ENCODE measurements around the gene NPHP4.

NPHP4 gene

GRCh38 chr1:5842679-5843078, 149.5 kb downstream of the NPHP4 start:
- no peak for DNase-seq

- DNase-seq: no peak
Measured at GRCh38 chr1:5840551-5841001, 151.6 kb downstream of the NPHP4 start.

- no peak for DNase-seq
Measured at GRCh38 chr1:5839881-5840550, 152.2 kb downstream of the NPHP4 start.

- no peak for DNase-seq
Measured at GRCh38 chr1:5839161-5839880, 152.9 kb downstream of the NPHP4 start.

- no peak for DNase-seq
Measured at GRCh38 chr1:5837976-5838653, 154.1 kb downstream of the NPHP4 start.

GRCh38 chr1:5836776-5837440, 155.3 kb downstream of the NPHP4 start:
- DNase-seq: no peak

- DNase-seq: no peak
Measured at GRCh38 chr1:5835179-5835562, 157.1 kb downstream of the NPHP4 start.

GRCh38 chr1:5834477-5835178, 157.6 kb downstream of the NPHP4 start:
- no peak for DNase-seq

GRCh38 chr1:5833911-5834310, 158.3 kb downstream of the NPHP4 start:
- no peak for DNase-seq

- no peak for DNase-seq
Measured at GRCh38 chr1:5832916-5833895, 159.0 kb downstream of the NPHP4 start.

GRCh38 chr1:5831600-5832335, 160.5 kb downstream of the NPHP4 start:
- DNase-seq: no peak

- no peak for DNase-seq
Measured at GRCh38 chr1:5830771-5831599, 161.2 kb downstream of the NPHP4 start.

GRCh38 chr1:5829414-5829813, 162.8 kb downstream of the NPHP4 start:
- DNase-seq: no peak

- DNase-seq: no peak
Measured at GRCh38 chr1:5828308-5828935, 163.8 kb downstream of the NPHP4 start.

GRCh38 chr1:5827516-5827915, 164.7 kb downstream of the NPHP4 start:
- no peak for DNase-seq

GRCh38 chr1:5826601-5827000, 165.6 kb downstream of the NPHP4 start:
- no peak for DNase-seq

- no peak for DNase-seq
Measured at GRCh38 chr1:5822726-5823125, 169.5 kb downstream of the NPHP4 start.

- no peak for DNase-seq
Measured at GRCh38 chr1:5822266-5822665, 170.0 kb downstream of the NPHP4 start.

GRCh38 chr1:5821540-5822176, 170.6 kb downstream of the NPHP4 start:
- DNase-seq: no peak
